Middle frontal gyrus (tissue), 1 donor: ENCODE measurements around the gene RNU5B-1.

Experiments
- DNase-seq: peaks from one replicate; pipeline ENCODE4 v3.0.0-alpha.2; 2015; ENCODE audit warnings: low spot score; ENCODE audit errors: extremely low spot score

The RNU5B-1 gene

GRCh38 chr15:65304381-65305149 lies at the start of gene RNU5B-1:
RNU5B-1 (plus strand) TSS chr15:65304677.
- DNase-seq: peak; percentile 83

GRCh38 chr15:65254758-65255157 lies 49.7 kb upstream of the RNU5B-1 start:
- no peak for DNase-seq

GRCh38 chr15:65255486-65256140 lies 48.9 kb upstream of the RNU5B-1 start:
- no peak for DNase-seq

- DNase-seq: no peak
These were observed 45.9 kb upstream of the RNU5B-1 start for GRCh38 chr15:65258375-65259262.

GRCh38 chr15:65259367-65259797 lies 45.1 kb upstream of the RNU5B-1 start:
- DNase-seq: peak; percentile 8

- DNase-seq: no peak
These were observed 43.5 kb upstream of the RNU5B-1 start for GRCh38 chr15:65260968-65261367.

GRCh38 chr15:65263313-65263712 lies 41.2 kb upstream of the RNU5B-1 start:
- no peak for DNase-seq

GRCh38 chr15:65264863-65265430 lies 39.5 kb upstream of the RNU5B-1 start:
- no peak for DNase-seq

GRCh38 chr15:65266469-65266868 lies 38.0 kb upstream of the RNU5B-1 start:
- no peak for DNase-seq

- no peak for DNase-seq
These were observed 36.1 kb upstream of the RNU5B-1 start for GRCh38 chr15:65268411-65268810.

- DNase-seq: peak; percentile 53
These were observed 33.5 kb upstream of the RNU5B-1 start for GRCh38 chr15:65270811-65271545.

- no peak for DNase-seq
These were observed 29.3 kb upstream of the RNU5B-1 start for GRCh38 chr15:65275104-65275727.

GRCh38 chr15:65275728-65276126 lies 28.8 kb upstream of the RNU5B-1 start:
- DNase-seq: no peak

GRCh38 chr15:65277015-65277414 lies 27.5 kb upstream of the RNU5B-1 start:
- no peak for DNase-seq

GRCh38 chr15:65278480-65278879 lies 26.0 kb upstream of the RNU5B-1 start:
- no peak for DNase-seq

- no peak for DNase-seq
These were observed 19.0 kb upstream of the RNU5B-1 start for GRCh38 chr15:65285291-65286068.

GRCh38 chr15:65286069-65286703 lies 18.3 kb upstream of the RNU5B-1 start:
- DNase-seq: no peak

GRCh38 chr15:65286704-65287519 lies 17.6 kb upstream of the RNU5B-1 start, which contains the start of gene PARP16:
PARP16 (minus strand) TSS chr15:65286883; CDS start chr15:65286426, 457 bp downstream.
- peak; percentile 86 for DNase-seq
